ENCODE results near the gene NTSR1.

NTSR1 gene

DNA sequence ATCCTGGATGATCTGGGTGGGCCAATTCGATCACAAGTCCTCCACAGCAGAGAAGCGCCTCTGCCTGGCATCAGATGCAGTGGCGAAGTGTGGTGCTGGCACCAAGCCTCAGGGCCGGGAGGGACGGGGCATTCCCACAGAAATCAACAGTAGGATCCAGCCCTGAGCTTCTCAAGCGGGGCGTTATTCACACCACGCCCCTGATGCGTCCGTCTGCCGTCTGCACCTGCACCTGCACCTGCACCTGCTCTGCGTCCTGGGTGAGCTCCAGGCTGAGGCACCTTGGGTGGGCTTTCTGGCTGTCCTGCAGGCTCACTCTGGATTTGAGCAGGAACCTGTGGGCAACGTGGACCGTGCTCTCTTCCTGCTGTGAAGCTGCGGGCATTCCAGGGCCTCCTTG lies 13.8 kb upstream of the NTSR1 start:
- no peak for DNase-seq

DNA sequence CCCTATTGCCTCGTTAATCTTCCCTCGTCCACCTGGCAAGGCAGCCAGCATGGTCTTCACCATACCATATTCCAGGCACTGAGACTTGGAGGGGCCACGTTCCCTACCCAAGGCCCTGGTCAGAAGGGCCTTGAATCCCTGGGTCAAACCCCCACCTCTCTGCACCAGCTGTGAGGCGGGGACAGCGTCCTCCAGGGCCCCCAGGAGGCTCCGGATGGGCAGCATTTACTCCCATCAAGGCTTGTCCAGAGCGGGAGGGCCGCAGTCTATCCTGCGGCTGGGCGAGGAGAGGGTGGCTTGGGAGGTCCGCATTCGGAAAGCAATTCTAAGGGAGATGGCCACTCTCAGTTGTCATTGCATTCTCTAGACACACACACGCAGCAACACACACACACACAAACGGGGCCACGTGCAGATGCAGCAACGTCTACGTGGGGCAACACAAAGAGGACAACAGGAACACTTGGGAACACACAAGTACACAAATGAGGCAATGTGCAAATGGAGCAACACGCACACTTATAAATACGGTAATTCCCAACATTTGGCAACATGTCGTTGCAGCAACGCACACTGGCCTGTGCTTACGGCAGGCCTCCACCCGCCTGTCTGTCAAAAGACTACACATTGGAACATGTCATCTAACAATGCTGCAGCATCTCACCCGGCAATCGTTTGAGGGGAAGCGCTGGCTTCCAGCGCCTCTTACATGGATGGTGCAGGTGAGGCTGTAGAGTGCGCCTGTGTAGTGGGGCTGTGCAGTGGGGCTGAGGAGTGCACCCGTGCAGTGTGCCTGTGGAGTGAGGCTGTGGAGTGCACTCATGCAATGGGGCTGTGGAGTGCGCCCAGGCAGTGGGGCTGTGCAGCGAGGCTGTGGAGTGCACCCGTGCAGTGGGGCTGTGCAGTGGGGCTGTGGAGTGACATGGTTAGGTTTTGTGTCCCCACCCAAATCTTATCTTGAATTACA lies 12.9 kb upstream of the NTSR1 start:
- DNase-seq: no peak

DNA sequence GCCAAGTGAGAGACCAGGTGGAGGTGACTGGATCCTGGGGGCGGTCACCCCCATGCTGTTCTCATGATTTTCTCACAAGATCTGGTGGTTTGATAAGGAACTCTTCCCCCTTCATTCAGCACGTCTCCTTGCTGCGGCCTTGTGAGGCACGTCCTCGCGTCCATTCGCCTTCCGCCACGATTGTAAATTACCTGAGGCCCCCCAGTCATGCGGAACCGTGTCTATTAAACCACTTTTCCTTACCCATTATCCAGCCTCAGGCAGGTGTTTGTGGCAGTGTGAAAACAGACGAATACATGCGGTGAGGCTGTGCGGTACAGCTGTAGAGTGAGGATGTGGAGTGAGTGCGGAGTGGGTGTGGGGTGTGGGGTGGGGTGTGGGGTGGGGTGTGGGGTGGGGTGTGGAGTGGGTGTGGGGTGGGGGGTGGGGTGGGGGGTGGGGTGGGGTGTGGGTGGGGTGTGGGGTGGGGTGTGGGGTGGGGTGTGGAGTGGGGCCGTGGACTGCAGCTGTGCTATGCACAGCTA lies 12.1 kb upstream of the NTSR1 start:
- no peak for DNase-seq

DNA sequence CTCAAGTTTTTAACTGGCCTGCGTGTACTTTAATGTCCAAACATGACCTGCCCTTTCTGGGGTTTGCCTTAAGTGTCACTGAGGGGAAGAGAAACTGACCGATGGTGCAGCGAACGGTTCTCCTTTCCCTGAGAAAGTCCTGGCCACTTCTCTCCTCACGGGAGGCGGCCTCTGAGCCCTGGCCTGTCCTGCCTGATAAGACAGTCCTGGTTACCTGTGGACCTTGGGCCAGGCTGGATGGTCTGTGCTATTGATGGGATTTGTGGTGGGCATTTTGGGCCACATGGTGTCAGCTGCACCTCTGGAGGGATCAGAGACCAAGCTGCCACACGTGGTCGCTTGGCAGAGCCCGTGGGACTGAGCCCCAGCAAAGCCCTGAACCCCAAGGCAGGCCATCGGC lies 11.6 kb upstream of the NTSR1 start:
- DNase-seq: no peak

DNA sequence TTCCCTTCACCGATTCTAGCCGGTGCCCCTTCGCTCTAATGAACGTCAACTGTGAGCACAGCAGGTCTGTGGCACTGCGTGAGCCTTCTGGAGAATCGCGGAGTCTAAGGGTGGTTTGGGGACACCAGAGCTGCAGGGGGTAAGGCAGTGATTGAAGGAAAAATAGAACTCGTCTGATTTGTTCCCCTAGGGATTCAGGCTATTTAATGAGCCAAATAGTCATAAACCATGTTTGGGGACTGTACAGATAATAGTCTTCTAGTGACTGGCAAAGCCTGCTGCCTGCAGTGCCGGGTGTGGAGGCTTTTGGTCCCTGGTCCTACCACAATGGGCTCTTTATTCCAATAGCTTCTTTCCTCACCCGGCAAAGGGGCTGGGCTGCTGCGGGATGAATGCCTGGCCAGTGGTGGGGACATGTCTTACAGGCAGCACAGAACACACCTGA lies 11.1 kb upstream of the NTSR1 start:
- no peak for DNase-seq

DNA sequence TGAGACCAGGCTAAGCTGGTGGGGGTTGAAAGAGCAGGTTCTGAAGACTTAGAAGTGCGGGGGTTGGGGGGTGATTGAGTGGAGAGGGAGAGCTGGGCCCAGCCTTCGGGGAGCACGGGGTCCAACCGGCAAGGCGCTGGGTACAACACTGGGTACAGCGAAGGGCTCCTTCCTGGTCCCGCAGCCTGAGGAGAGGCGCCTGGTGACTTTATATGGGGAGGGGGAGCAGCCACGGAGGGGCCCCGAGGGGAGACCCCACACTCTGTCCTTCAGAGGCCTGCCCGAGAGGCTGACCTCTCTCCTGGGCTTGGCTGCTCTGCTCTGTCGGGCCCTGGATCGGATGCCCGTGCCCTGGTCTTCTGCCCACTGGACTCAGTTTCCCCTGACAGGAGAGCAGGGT lies 10.4 kb upstream of the NTSR1 start:
- DNase-seq: no peak

GRCh38 chr20:62699296-62699695 lies 9.3 kb upstream of the NTSR1 start:
- DNase-seq: no peak

- DNase-seq: no peak
These were observed 8.9 kb upstream of the NTSR1 start for GRCh38 chr20:62699741-62700140.

DNA sequence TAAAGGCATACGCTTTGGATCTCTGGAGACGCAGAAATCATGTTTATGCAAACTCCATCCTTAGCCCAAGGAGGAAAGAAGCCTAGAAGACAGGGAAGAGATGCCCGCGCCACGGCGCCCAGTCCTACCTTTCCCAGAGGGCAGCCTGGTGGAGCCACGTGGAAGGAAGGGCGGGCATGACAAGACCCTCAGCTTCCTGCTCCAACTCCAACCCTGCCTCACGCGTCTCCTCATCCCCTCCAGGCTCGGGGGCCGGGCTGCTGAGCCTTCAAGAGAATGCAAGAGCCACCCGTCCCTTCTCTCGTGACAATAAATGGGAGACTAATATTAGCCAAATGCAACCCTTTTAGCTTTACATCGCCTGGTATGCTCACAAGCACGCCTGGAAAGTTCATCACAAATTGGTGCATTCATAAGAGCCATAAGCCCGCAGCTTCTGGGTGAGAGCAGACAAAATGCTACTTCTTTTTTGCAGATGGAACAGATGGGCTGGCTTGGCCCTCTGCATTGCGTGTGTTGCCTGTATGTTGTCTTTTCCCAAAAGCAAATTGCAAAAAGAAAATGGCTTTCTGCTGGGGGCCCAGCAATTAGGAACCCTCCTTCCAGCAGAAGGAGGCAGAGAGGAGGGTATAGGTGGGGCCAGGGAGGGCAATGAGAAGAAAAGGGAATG lies 8.2 kb upstream of the NTSR1 start:
- no peak for DNase-seq

DNA sequence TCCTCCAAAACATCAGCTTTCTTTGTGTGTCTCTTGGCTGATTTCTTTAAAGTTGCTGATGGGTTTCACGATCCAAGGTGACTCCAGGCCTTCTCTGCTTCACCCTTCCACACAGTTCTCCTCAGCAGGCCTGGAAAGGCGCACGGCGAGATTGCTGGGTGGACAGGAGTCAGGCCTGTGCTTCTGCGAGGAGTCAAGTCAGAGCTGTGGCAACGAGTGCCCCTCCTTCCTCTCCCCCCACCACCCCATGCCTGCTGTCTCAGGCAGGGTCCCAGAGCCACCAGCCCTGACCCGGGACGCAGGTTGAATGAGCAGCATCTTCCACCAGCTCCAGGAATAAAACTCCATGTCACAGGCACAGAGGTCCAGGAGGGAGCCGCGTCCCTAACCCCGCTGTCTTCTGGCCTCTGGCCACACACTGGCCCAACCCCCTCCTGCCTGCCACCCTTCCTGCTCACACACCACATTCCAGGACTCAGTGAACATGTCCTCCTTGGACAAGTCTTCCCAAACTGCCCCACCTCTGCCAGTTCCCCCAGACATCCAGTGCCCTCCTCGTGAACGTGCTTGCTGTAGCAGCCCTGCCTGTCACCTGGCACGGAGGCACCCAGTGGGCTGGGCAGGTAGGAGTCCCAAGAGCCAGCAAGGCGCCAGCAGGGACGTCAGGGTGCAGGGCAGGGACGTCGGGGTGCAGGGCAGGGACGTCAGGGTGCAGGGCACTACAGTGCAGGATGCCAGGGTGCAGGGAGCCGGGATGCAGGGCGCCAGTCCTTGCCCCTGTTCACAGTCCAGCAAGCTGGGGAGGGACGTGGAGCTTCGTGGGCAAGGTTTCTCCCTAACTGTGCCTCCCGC lies 7.2 kb upstream of the NTSR1 start:
- DNase-seq: no peak

GRCh38 chr20:62702013-62702300 lies 6.7 kb upstream of the NTSR1 start:
- DNase-seq: no peak

DNA sequence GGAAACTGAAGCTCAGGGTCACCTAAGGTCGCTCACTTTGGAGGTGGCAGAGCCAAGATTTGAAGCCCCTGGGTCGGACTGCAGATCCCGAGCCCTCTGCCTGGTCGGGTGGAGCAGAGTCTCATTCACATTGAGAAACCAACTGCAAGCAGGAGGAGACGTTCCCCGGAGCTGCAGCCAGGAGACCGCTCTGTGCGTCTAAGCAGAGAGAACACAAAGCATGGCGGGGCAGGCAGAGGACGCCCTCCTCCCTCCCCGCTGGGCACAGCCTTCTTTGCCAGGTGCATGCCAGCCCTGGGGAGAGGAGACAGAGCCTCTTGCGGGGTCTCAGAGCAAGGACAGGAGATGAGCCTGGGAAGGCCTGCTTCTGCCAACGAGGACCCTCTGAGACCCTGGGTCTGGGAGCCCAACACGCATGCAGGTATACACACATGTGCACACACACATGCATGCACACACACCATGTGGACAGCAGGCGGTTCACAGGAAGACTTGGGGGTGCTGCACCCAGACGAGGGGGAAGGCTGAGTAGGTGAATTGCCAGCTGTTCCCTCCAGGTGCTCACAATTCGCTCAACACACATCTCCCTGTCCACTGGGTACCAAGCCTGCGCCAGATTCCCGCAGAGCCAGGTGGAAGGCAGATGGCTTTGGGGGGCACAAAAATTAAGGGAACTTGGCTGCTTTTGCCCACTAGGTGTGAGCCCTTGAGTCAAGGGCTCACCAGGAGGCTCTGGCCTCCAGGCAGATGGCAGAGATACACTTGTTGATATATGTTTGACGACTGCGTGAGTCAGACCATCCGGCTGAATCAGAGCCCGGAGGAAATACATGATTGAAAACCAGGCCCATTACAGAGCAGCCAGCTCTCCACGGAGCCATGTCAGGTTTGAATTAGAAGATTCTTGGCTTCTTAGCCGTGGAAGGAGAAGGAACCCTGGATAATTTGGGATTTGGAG lies 5.5 kb upstream of the NTSR1 start:
- peak; percentile 62 for DNase-seq

DNA sequence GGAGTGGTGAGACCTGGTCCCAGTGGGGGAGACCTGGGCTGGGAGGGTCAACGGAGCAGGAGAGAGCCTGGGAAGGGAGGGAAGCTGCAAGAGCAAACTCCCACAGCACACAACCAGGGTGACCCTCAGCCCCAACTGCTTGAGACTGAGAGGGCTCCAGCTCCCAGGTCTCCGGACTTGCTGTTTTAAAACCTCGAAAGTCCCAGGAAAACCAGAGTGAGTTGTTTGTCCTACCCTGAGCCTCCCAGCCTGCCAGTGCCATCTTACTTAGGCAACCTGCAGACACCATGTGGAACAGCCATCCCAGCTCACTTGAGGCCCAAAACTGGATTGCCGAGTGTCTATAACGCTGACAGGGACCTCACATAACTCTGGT lies 4.8 kb upstream of the NTSR1 start:
- DNase-seq: no peak

GRCh38 chr20:62704341-62704948 lies 4.2 kb upstream of the NTSR1 start:
- DNase-seq: peak; percentile 64

DNA sequence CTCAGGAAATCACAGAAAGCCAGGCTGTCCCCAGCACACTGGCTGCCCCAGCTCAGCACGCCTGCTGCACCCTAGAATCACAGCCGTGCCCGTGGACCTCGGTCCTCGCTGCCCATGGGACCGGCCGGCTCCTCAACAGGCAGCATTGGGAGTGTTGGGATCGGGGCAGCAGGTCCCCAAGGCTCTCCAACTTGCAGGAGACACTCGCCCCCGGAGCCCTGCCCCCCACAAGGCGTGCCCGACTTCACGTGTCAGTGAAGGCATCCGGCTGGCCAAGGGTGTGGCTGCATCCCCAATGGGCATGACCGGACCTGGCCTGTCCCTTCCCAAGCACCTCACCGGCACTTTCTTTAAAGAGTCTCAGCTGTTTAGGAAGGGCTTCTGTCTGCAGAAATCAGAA lies 3.0 kb upstream of the NTSR1 start:
- no peak for DNase-seq

GRCh38 chr20:62706344-62706743 lies 2.3 kb upstream of the NTSR1 start:
- DNase-seq: no peak

DNA sequence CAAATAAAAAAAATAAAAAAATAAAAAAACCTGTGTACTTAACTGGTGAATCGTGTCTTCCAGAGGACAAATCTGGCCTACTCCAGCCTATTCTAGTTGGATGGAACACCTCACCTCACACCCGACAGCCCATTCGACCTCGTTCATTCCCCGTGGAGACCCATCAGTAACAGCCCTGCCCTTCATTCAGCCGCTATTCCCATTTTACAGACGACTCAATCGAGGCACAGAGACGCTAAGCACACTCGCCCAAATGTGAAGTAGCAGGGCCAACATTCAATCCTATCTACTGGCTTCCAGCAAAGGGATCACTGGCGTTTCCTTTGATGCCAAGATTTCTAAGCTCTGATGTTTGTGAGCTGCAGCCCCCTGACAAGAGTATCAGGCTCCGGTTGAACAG lies 1.8 kb upstream of the NTSR1 start:
- DNase-seq: no peak

DNA sequence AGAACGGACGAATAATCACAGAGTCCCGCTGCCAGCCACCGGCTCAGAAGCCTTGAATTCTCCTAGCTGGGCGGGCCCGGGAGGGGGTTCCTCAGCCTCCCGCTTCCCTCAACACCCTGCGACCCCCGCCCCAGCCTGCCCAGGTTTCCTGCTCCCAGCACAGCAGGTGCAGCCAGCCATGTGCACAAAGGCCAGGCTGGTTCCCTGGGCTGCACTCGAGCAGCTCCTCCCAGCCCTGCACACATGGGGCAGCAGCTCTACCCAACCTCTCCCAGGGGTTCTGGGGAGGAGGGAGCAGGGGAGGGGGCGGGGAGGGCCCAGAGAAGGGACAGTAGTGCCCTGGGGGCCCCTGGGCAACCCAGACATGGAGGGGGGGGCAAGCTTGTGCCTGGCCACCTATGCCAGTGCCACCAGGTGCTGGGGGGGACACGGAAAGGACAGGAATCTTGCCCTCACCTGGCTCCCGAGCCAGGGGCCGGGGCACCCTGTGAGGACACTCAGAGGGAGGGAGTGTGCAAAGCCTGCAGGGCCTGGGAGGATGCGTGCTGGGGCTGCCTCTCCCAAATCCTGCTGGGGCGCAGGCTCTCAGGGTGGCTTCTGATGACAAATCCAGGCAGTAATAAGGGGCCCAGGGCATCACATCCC lies 1.2 kb upstream of the NTSR1 start:
- DNase-seq: no peak

DNA sequence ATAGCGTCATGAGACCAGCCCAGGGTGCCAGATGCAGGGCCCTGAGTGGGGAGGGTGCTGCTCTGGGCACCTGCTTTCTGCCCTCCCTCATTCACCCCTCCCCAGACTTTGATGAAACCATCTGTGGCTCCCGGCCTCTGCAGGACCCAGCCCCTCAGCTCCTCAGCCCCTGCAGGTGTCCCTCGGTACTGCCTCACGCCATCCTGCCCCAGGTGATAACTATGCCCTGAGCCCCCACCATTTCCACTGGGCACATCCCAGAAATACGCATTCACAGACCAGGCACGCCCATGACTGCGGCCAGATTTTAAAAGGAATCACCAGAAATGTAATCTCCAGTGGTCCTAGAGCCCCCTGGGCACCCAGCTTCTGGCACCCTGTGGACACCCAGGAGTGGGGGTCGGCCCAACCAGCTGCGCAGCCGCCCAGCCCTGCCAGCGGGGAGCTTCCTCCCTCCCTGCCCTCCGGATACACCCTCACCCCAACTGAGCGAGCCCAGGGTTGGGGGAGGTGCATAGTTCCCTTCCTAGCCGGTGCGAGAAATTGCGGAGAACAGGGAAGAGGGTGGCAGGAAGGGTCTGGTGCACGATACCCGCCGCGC lies 615 bp upstream of the NTSR1 start:
- no peak for DNase-seq

- DNase-seq: no peak
These were observed 885 bp downstream of the NTSR1 start for GRCh38 chr20:62709537-62709905.
